ENCODE results near the gene ERCC8.
"Not testable (repeated sequence)": the region's sequence is repeated elsewhere in the genome, so short reads cannot be mapped to it uniquely, and the experiment has no call there.

Gene ERCC8

DNA sequence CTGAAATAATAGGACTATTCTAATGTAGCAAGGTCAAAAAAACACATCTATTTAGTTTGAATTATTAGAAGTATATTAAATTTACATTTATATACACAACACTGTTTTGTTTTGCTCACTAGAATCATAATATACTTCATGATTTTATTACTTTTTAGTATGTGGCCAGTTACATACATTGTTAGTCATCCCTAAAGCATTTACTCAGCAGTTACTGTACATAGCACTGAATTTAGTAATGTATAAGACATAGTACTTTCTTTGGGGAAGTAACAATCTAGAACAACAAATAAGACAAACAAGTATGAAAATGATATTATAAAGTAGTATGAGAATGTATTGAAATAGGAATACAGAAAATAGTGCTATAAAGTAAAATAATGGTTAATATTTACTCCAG is 28.2 kb downstream of the ERCC8 start:
- DNase-seq = no peak

DNA sequence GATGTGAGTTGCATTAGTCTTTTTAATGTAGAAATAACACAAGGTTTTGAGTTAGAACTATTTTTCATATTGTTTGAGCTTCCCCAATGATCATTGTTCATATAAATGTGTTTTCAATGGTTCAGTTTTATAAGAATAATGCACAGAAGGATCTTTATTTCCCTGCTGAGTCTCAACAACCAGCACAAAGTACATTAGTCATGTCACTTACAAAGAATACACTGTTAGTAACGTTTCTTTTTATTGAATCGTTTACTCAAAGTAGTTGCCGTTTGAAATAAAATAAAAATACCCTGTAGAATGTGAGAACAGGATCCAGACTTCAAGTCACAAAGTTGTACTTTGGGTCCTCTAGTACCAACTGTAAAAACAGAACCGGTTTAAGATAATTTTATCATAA is 41.5 kb downstream of the ERCC8 start:
- DNase-seq = no peak

DNA sequence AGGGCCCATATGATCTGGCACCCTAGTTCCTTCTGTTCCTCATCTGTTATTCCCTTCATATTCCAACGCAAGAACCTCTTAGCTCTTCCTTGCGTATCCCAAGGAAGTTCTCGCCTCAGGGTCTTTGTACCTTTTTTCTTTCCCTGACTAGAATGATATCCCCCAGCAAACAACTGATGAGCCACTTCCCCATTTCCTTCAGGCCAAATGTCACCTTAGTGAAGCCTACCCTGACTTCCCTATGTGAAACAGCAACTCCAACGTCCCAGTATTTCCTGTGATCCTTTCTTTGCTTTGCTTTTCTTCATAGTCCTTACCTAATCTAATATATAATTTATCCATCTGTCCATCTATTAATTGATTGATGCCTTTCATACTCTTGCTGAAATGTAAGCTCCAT is 47.9 kb downstream of the ERCC8 start:
- no peak for DNase-seq

DNA sequence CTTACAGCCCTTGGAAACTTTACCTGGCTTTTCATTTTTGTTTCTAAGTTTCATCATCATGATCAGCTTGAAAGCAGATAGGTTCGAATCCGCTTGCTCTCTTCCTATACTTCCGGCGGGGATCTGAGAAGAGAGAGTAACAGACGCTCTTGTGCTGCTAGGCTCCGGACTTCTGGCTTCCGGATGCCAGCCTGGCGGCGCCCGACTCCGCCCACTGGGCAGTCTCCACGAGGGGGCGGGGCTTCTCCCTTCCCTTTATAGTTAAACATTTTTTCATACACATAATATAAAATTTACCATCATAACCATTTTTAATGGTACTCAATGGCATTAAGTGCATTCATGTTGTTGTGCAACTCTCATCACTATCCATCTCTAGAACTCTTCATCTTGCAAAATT is 51.3 kb downstream of the ERCC8 start:
- DNase-seq = no peak

DNA sequence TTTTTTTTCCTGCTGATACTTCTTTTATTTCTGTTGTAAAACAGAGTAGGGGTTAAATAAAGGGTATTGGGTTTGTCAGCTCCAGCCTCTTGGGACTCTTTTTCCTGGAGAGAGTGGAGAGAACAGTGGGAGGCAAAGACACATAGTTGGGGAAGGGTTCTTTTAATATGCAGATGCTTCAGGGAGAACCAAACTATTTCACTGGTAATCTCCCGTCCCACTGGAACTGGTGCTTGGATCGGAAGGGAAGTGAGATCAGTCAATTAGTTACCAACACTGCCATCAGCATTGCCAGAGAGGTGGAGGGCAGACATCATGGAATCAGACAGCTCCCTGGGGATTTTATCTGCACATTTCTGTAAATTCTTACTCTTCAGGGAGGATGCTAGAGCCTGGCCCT is 53.2 kb downstream of the ERCC8 start:
- no peak for DNase-seq

DNA sequence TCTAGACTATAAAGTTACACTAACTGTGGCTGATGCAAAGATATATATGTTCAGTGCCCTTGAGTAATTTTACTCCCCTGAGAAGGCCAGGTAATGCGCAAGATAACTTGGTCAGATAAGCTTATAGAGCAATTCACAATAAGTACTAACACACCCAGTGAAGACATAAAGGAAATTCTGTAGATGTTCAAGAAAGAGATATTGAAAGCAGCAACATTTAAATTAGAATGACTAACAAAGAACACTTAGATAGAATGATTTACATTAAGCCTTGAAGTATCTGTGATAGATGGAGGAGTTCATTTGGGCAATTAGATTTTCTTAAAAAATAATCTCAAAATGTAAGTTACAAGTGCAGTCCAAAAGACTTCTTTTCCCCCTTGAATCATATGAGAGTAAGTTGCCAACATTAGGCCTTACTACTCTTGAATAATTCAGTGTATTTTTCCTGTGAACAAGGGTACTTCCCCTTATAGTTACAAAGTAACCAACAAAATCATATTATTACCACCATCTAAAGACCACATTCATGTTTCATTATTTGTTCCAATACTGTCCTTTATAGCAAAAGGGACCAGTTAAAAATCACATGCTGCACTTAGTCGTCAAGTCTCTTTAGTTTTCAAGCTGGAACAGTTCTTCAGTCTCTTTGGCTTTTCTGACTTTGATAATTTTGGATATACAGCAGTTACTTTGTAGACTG is 56.4 kb downstream of the ERCC8 start:
- no peak for DNase-seq

DNA sequence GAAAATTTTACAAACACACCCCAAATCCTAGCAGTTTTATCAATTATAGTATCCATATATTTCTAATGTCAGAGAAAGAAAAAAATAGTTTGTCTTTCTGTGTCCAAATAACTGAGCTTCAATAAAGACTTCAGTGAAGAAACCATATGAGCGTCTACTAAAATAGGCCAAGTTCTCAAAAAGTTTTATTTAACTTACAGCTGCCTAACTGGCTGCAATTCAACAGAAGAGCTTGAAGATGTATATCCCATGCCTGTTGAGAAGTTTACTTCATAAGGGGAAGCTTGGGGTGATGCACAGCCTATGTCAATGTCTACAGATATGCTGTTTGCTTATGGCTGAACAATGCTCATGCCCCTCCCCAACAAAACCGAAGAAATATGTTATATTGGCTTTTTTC is 57.1 kb downstream of the ERCC8 start:
- no peak for DNase-seq

DNA sequence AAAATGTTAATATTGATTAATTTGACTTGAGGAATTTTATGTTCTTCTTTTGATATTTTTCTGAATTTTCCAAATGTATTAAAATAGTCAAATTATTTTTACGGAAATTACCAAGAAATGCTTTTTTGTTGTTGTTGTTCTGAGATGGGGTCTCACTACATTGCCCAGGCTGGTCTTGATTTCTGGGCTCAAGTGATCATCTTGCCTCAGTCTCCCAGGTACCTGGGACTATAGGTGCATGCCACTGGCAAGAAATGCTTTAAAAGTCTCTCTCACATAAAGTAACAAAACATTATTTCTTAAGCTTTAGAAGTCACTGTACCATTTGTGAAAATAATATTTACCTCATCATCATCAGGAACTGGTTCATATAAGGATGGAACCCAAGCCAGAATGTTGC is 57.8 kb downstream of the ERCC8 start:
- DNase-seq = no peak

DNA sequence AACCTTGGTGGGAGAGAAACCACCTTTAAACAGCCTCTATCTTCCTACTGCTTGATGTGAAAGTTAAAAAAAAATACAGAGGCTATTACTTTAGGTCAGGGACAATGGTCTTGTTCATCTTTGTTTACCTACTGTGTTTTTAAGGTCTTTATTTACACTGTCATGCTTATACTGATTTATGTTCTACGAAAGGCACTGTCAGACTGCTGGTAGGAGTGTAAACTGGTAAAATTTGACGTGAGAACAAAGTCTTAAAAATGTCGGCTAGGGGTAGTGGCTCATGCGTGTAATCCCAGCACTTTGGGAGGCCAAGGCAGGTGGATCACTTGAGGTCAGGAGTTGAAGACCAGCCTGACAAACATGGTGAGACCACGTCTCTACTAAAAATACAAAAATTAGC is 58.7 kb downstream of the ERCC8 start:
- no peak for DNase-seq

DNA sequence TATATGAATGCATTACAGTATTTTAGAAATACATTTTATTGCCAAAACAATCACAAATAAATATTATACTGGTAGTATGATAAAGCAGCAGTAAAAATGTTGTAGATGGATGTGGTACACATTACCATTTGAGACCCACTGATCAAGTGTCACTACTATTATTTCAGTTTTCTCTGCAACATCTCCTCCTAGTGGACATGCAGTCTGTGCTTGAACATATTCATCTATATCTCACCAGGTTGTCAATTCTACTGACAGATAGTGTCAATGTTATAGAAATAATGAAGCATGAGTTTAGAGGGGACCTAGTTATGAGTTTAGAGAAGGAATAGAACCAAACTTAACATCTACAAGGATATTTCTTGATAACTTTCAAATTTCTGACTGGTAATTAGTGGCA is 61.6 kb downstream of the ERCC8 start:
- peak in 1 of 2 experiments; percentile 25 for DNase-seq

DNA sequence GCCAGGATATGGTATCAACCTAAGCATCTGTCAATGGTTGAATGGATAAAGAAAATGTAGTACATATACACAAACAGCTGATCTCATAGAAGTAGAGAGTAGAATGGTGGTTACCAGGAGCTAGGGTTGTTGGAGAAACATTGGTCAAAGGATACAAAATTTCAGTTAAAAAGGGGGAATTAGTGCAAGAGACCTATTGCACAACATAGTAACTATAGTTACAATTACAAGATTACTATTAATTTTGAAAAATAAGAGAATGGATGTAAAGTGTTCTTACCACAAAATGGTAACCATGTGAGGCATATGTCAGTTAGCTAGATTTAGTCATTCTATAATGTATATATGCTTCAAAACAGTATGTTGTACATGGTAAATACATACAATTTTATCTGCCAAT is 72.0 kb downstream of the ERCC8 start:
- DNase-seq = no peak

DNA sequence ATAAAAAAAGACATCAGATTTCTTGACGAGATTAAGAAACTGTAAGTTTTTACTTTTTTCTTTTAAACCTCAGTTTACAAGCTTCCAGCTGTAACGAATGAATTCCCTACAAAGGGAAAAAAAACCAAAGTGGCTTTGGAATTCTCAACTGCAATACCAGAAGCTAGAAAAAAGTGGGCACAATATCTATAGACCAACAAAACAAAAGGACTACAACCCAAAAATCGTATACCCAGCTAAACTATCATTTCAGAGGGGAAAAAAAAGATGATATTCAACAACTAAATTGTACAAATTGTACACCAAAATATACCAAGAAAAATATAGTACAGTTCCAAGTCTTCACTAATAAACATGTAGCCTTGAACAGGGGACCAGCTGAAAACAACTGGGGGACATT is 74.0 kb downstream of the ERCC8 start:
- DNase-seq = no peak

DNA sequence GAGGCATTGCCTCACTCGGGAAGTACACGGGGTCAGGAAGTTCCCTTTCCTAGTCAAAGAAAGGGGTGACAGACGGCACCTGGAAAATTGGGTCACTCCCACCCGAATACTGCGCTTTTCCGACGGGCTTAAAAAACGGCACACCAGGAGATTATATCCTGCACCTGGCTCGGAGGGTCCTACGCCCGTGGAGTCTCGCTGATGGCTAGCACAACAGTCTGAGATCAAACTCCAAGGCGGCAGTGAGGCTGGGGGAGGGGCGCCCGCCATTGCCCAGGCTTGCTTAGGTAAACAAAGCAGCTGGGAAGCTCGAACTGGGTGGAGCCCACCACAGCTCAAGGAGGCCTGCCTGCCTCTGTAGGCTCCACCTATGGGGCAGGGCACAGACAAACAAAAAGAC is 84.3 kb downstream of the ERCC8 start:
- not testable (repeated sequence) for DNase-seq

DNA sequence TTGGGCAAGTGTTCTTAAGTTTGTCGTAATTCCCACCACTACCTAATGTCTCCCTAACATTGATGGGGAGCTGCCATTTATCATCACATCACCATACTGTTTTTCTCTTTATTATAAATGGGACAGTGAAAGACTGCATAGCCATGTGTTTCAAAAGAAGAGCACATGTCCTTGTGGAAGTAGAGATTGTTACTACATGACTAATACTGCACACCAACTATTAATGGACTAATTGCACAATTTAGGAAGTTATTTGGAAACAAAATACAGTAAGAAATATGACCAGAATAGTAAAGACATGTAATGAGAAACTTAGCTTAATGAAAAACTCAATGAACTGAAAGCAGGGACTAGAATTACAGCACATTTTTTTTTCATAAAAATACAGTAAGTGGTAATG is 88.8 kb downstream of the ERCC8 start:
- DNase-seq = no peak

DNA sequence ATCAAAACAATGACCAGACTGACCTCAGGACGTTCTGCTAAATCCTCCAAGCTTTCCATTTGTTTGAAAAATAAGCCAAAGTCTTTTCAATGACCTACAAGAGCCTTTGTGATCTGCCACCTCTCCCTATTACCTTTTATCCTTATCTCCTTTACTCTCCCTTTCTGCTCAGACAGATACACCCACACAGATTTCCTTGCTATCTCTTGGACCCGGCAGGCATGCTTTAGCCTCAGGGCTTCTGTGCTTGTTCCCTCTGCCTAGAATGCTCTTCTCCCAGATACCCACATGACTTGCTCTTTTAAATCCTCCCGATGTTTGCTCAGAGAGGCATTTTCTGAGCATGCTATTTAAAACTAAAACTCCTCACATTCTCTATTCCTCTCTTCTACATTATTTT is 91.9 kb downstream of the ERCC8 start:
- no peak for DNase-seq

DNA sequence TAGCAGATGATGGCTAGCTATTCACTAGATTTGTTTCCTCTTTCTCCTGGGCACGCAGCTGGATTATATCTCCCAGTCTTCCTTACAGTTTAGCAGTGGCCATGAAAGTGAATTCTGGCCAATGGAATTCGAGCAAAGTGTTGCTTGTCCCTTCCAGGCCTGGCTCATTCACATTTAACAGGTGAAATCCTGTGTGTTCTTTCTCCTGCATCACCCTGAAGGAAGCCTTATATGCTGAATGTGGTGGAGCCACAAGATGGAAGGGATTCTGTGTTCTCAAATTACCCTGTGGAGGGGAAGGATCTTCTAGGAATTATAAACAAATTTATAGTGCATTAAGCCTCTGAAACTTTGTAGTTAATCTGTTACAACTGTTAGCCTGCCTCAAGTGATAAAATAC is 92.6 kb downstream of the ERCC8 start:
- DNase-seq = no peak

DNA sequence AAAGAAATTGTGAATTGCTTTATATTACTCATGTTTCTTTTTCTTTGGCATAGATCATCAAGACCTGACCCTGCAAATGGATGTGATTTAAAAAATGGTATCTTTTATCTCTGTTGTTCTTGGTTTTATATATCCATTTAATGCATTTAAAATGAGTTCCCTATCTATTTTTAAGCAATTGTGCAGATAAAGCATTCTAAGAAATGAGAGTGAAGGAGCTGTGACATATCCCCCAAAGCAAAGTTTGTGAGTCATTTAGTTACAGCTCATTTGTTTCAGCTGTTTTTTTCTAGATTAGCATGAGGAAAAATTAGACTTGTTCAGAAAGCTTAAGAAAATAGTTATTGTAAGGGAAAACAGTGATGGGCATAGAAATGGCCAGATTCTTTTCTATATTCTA is 93.2 kb downstream of the ERCC8 start:
- no peak for DNase-seq

DNA sequence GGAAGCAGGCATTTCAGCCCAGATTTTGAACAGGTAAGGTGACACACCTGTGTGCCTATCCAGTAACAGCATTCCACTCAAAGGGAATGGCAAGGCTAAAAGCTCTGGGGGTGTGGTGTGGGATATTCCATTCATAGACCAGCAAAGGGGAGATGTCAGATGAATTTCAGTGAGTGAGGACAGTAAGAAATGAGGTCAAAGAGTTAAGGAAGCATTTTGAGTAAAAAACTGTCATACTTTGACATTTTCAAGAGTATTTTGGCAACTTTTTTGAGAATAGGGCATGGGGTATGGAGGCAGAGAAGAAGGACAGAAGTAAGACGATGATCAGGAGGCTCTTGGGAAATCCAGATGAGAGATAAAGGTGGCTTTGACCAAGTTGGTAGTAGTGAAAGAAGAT is 98.6 kb downstream of the ERCC8 start:
- no peak for DNase-seq

DNA sequence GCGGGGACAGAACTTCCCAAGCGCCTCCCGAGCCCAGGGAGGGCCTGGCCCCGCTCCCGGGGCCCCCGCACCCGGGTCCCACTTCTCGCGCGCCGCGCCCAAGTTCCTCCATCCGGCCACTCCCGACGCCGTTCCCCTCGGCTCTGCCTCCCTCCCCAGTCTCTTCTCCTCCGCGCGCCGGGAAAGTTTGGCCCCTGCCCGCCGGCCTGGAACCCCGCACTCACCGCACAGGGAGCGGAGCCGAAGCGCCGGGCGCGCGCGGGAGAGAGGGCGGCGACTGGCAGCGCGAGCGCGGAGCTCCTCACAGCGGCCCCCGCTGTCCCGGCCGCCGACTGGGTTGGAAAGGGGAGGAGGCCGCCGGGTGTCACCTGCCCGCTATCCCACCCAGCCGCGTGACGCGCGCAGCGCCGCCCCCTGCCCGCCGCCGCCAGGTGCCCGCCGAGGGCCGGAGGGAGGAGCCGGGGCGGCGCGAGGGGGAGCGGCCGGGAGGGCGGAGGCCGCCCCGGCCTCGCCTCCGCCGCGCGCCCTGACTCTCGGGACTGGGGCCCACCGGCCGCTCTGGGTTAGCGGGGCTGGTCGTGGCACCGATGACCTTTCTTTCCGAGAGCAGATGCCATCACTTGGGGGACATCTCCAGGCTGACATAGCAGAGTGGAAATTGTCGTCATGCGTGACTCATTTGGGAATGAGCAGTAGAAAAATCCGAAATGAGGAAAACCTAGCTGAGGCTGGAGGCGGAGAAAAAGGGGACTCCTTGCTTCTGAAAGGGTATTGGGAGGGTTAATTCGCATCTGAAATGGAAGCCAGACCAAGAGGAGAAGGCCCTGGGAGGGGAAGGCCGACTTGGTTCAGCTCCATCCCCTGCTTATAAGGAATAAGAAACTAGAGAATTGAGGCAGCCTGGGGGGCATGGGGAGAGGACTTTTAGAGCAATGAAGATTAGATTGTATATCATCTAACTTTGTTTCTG is 100.6 kb downstream of the ERCC8 start, which contains the start of gene ELOVL7:
TSS of gene ELOVL7 (minus strand) at position 334 of the 970 bp plus-strand sequence. CDS start 56,872 bp downstream, outside the sequence.
- peak; percentile 42 to 85 for DNase-seq

DNA sequence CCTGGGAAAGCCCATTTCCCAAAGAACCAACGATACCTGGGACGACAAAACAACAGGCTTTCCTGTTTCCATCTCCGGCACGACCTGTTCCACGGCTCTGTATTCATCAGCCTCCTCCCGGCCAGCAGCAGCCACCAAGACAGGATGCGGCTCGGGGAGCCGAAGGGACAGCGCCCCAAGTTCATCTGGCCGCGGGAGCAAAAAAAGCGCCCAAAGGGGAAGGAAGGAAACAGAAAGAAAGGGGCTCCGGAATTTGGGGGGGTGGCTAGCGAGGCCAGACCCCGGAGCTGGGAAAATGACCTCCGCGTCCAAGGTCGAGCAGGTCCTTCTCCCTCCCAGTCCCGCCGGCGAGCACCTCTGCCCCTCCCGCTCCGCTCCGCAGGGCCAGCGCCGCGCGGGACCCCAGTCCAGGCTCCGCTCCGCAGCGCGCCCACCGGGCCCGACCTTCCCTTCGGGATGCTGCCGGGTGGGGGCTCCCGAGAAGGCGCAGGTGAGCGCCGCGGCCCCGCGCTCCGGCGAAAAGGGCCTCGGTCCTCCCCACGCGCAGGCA is 101.4 kb downstream of the ERCC8 start:
- peak; percentile 4 to 59 for DNase-seq

DNA sequence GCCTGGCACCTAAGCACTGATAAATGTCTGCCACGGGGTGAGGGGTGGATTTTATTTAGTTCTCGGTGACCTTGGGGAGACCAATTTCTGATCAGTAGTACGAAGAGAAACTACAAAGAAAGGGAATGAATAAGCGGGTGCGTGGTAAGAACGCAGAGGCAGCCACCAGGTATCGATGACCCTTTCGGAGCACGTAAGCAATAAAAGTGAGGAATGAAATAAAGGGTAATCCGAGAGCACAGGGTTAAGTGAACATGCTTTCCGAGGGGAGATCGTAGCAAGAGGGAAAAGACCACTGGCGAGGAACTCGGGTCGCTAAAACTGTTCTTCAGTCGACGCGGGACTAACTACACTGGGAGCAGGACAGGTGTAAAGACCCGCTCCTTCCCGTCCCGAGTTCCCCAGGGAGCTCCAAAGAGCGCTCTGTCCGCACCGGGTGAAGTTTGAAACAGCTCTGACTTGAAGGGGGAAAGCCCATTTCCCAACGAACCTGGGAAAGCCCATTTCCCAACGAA is 101.9 kb downstream of the ERCC8 start:
- DNase-seq = peak in 1 of 2 experiments; percentile 59

DNA sequence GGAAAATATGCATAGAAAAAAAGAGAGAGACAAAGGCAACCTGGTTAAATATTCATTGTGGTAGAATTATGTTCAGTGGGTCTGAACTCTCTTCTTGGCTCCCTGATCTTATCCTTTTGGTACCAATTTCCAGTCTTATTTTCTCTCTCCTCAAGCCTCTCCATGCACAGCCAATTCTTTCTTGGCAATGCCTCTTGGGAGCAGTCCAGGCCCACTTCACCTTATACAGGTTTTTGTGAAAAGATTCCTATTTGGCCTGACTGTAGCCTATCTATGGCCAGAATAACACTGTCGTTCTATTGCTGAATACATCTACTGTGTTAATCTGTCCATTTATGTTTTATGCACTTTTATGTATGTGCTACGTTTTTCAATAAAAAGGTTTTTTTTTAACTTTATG is 103.5 kb downstream of the ERCC8 start:
- no peak for DNase-seq

DNA sequence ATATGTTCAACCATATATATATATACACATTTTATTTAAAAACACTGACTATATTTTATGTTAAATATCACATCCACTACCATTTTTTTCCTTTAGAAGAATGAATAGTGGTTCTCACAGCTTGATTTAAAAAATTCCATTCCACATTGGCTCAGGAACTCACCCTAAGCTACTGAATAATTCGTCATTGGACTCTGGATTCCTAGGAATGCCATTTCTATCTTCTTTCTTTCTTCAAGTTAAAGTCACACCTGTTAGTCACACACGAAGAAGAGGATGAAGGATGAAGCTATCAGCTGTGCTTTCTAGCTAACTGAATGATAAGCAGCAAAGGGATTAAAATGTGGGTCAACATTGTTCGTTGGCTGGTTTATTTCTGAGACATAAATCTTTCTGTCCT is 108.7 kb downstream of the ERCC8 start:
- no peak for DNase-seq

DNA sequence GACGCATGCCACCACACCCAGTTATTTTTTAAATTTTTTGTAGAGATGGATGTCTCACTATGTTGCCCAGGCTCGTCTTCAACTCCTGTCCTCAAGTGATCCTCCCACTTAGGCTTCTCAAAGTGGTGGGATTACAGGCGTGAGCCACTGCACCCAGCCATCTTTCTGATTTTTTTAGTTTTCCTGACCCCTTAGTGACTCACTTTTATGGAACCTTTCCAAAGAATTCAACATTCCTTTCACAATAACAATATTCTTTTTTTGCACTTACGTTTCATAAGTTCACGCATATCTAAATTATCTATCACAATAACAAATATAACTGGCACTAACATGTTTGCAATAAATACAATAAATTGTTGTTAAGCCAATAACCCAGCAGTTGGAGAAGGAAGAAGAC is 109.3 kb downstream of the ERCC8 start:
- DNase-seq = no peak

All from NCI-H526 (cell line).